ENCODE data around the gene HTR1A.

HTR1A gene

GRCh38 chr5:63961598-63962161 lies 565 bp downstream of the HTR1A start:
- no peak for TF ChIP-seq CTCF (IDR thresholded peaks at IDR 0.05; ENCODE audit: low read depth, low read length)
- DNase-seq (ENCODE audit: extremely low read depth, low read depth) = no peak

- no peak for DNase-seq (ENCODE audit: extremely low read depth, low read depth)
- no peak for TF ChIP-seq CTCF (IDR thresholded peaks at IDR 0.05; ENCODE audit: low read depth, low read length)
Observed at GRCh38 chr5:63961125-63961597, 1.1 kb downstream of the HTR1A start.

- DNase-seq (ENCODE audit: extremely low read depth, low read depth) = no peak
- no peak for TF ChIP-seq CTCF (IDR thresholded peaks at IDR 0.05; ENCODE audit: low read depth, low read length)
Observed at GRCh38 chr5:63960646-63961045, 1.6 kb downstream of the HTR1A start.

GRCh38 chr5:63959177-63959982 lies 2.9 kb downstream of the HTR1A start:
- TF ChIP-seq CTCF (IDR thresholded peaks at IDR 0.05; ENCODE audit: low read depth, low read length) = no peak
- DNase-seq (ENCODE audit: extremely low read depth, low read depth) = no peak

- TF ChIP-seq CTCF (IDR thresholded peaks at IDR 0.05; ENCODE audit: low read depth, low read length) = no peak
Observed at GRCh38 chr5:63958654-63959053, 3.6 kb downstream of the HTR1A start.

GRCh38 chr5:63957617-63958016 lies 4.6 kb downstream of the HTR1A start:
- DNase-seq (ENCODE audit: extremely low read depth, low read depth) = no peak
- TF ChIP-seq CTCF (IDR thresholded peaks at IDR 0.05; ENCODE audit: low read depth, low read length) = no peak

More at GRCh38 chr5:63958654-63959053, 3.6 kb downstream of the HTR1A start:
- DNase-seq (ENCODE audit: extremely low read depth, low read depth) = no peak

GRCh38 chr5:63953217-63953616 lies 9.0 kb downstream of the HTR1A start:
- TF ChIP-seq CTCF (IDR thresholded peaks at IDR 0.05; ENCODE audit: low read depth, low read length) = no peak

More at GRCh38 chr5:63953217-63953616, 9.0 kb downstream of the HTR1A start:
- DNase-seq (ENCODE audit: extremely low read depth, low read depth) = no peak

Data from AG09319 (cell line).